ENCODE results near the gene ERC2. TPM values are rescaled to one million over a fixed set of nuclear protein-coding genes. Genes with fewer than 3 reads are reported as not detected.

The ERC2 gene
- total RNA-seq, 1 donor from 2014 or later = 1.1 TPM

DNA sequence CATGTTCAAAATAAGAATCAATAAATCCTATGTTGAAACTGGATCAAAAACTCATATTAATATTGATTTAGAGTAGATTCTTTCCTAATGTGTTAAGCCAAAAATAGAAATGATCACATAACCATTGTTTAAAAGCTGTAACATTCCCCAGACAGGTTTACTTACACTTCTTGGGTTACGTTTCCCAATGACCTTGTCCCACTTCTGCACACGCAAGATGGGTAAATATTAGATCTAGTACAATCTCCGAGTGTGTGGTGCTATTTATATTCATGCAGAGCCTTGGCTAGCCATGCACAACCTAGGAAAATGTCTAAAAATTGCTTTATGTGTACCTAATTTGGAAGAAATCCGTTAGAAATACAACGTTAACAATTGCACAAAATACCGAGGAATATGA, 39.6 kb downstream of the ERC2 start:
- no peak for DNase-seq (ENCODE audit: low spot score)

DNA sequence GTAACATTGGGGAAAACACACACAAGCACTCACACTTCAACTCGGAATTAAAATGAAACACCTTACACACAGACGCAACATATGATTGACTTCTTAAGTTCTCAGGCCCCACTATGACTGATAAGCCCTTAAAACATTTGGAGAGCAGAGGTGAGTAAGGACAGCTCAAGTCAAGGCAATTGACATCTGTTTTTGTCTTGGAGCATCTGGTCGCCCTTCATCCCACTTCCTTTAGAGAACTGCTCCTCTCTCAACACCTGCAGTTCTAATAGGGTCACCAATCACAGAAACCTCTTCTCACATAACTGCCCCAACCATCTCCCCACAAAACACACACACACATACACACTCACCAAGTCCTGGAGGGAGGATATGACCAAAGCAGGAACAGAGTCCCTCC, 43.4 kb downstream of the ERC2 start:
- no peak for DNase-seq (ENCODE audit: low spot score)

DNA sequence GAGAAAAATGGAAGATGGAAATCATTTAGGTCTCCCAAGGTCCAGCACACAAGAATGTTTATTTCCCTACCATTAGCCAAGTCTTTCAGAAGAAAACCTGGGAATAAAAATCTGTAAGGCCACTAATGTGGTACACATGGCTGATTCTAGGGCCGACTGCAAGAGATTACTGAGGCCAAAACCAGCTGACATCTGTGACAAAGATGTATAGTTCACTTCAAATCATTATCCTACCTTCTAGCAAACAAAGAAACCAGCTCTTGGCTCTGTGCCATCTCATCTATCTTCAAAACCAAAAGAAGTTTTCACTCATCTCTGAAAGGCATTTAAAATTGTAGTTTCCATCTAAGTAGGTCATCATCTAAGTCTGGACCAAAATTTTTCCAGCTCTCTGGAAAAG, 43.9 kb downstream of the ERC2 start:
- no peak for DNase-seq (ENCODE audit: low spot score)

DNA sequence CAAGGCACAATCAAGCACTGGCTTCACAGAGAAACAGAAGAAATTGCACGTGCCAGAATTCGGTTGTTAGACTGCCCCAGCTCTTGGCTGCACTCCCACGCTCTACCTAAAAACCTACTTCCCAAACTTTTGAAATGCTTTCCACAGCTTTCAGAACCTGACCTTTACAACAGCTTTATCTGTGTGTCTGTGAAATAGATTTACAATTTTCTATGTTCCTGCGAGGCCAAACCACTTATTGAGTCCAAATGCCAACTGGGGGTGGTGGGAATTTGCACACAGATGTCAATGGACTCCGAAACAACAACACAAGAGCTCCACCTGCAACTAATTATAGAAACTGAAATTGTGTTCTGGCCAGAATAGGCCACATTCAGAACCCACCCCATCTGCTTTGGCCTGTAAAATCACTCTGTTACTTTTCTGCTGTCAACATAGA, 44.6 kb downstream of the ERC2 start:
- DNase-seq (ENCODE audit: low spot score) = no peak

DNA sequence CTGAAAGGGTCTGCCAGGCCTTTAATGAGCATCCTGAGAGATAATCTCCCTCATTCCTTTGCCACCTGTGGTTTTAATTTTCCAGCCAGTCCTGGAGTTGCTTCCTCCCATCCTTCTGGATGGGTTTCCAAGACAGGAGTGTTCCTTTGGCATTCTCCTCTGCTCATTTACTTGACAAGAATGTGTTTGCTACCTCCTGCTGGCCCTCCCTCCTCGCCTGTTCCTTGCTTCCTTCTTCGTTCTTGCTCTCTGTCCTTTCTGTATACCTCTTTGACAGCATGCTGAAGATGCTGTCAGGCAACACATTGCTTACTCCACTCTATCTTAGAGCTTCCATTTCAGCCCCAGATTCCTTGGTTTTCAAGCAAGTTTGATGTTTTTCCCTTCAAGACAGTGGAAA, 46.0 kb downstream of the ERC2 start:
- no peak for DNase-seq (ENCODE audit: low spot score)

DNA sequence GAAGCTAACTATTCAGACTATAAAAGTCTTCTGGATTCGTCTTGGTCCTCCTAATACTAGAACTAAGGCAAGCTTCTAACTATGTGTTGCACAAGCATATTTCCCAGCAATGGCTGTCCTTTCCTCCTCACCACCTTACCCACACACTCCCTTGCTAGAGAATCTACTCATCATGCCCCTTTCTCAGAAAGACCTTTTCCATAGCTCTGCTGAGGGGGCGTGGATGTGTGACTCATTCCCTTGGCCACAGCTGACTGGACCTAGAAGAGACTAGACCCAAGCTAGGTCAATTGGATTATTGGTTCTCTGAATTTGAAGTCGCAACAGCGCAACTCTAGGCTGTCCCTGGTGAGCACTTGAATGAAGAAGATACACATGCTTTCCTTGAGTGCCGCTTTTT, 47.1 kb downstream of the ERC2 start:
- no peak for DNase-seq (ENCODE audit: low spot score)

DNA sequence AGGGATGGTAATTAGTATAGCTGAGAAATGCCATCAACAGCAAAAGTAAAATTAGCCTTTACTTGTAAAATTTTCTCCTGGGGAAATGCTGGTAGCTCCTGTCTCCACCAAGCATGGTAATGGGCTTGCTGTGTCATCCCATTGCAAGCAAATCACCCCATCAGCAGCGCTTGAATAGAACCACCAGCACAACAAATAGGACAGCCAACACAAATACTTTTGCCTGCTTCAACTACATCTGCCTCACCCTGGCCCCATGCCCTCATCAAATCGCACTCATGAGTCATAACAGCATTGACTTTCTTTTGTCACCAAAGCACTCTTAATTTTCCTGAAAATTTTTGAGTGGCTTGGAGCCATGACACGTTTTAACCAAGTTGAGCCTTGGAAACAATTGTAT, 52.6 kb downstream of the ERC2 start:
- DNase-seq (ENCODE audit: low spot score) = no peak

DNA sequence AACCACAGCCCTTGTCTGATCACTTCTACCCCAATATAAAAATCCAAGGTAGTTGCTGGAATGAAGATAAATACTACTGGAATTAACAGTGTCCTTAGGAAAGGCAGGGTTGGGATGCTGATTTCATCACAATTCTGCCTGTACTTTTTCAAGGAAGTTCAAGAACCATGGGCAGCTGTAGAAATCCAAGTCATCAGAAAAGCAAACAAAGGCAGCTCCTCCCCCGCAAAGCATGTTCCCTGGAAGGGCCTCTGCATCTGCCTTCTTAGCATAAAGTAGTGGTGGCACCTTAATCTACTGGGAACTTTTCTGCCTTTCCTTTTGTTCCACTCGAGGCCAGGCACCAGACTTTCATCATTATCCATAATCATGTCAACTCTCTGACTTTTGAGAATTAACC, 54.4 kb downstream of the ERC2 start:
- no peak for DNase-seq (ENCODE audit: low spot score)

DNA sequence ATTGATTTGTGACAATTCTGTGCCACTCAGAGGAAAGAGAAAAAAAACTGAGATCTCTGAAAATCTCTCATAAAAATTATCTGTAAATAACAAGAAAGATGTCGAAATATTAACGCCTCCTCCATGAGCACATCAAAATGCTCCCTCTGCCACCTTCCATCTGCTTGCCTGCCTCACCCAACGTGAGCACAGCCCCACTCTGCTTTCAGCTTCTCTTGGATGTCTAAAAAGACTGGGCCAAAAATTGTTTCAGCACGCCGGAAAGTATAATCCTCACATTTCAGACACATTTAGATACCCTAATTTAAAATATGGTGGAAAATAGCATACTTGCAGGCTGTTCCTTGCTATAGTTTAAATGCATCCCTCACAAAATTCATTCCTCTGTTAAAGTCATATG, 57.1 kb downstream of the ERC2 start:
- no peak for DNase-seq (ENCODE audit: low spot score)

DNA sequence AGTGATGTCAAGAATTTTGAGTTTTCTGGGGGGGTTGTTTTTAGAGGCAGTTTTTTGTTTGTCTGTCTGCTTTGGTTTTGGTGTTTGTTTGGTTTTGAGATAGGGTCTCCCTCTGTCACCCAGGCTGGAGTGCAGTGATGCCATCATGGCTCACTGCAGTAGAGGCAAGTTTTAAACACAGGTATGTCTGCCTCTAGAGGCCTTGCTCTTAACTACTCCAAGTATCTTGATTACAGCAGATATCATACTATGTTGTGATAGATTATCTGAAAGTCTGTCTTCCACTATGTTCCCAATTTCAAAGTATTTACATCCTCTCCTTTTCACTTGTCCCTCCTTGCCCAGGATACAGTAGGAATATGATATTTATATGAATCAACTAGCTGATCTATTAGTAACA, 57.7 kb downstream of the ERC2 start:
- no peak for DNase-seq (ENCODE audit: low spot score)

DNA sequence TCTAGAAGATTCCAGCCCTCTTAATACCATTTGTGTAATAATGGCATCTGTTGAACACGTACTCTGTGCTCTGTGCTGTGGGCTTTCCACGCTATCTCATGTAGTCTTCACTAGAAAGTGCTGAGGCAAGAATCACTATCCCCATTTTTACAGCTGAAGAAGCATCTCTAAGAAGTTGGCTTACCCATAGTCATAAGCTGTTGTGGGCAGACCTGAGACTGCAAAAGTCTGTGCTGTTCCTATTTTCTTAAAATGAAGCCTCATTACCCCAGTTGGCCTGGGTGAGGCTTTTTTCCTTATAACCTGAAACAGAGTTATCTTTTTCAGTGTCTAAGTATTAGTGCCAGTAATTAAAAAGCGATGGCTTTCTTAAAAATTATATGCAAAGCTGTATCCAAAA, 58.5 kb downstream of the ERC2 start:
- no peak for DNase-seq (ENCODE audit: low spot score)

DNA sequence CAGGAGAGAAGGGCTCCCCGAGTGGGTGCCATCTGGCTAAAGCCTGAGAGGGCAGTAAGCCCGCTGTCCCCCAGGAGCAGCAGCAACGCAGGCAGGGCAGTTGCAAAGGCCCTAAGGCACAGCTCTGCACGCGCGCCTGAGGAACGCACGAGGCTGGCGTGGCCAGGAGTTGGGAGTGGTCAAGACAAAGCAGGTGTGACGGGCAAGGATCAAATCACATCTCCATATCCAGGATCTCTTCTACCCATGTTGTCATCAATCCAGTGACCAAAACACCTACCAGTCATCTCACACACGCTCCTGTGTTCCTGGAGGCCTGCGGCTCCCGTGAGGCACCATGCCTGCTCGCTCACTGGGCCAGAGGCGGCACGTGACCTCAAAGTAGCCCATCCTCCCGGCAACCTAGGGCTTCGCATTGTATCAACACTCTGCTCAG, 59.5 kb downstream of the ERC2 start:
- no peak for DNase-seq (ENCODE audit: low spot score)

DNA sequence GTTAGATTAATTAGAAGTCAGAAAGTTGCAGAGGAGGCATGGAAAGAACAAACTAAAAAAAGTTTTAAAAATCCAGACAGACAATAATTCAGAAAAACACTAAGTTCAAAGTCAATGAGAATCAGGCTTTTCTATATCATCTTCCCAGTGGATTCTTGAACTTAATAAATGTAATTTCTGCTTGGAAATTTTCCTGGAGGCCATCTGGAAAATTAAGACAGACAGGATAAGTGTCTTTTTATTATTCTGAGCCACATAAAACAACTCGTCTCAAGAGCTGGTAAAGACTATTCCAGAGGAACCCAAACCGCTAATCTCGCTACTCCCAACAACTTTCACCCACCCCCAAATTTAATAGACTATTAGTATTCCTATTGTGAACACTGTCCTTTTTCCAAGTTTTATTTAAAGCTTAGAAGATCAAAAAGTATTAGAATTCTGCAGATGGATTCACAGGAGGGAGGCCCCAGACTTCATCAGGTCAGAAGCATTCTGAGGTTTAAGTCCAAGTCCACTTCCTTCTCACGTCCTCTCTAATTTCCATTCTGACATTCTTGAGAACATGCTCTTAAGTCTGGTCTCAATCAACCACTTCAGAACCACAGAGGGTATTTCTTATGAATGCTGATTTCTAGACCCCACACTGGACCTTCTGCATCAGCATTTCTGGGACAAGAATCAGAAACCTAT, 61.3 kb downstream of the ERC2 start:
- no peak for DNase-seq (ENCODE audit: low spot score)

DNA sequence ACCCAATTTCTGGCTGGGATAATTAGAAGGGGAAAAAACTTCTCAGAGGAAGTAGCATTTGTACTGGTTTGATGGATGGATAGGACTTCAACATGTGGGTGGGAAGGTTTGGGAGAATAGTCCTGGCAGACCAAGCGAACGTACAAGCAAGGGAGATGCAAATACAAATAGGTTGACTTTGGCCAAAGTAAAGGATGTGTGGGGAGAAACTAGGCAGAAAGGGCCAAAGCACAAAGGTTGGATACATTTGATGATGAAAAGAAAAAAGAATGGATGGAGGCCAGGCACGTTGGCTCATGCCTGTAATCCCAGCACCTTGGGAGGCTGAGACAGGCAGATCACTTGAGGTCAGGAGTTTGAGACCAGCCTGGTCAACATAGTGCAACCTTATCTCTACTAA, 63.4 kb downstream of the ERC2 start:
- DNase-seq (ENCODE audit: low spot score) = no peak

DNA sequence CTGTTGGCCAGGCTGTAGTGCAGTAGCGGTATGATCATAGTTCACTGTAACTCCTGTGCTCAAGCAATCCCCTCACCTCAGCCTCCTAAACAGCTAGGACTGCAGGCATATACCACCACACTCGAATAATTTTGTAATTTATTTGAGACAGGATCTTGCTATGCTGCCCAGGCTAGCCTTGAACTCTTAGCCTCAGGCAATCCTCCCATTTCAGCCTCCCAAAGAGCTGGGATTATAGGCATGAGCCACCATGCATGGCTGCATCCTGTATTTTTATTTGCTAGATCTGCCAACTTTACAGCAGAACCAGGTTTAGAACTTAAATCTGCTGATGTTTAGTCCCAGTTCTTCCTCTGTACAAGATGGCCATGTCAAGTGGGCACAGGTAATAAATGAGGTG, 69.6 kb downstream of the ERC2 start:
- no peak for DNase-seq (ENCODE audit: low spot score)

DNA sequence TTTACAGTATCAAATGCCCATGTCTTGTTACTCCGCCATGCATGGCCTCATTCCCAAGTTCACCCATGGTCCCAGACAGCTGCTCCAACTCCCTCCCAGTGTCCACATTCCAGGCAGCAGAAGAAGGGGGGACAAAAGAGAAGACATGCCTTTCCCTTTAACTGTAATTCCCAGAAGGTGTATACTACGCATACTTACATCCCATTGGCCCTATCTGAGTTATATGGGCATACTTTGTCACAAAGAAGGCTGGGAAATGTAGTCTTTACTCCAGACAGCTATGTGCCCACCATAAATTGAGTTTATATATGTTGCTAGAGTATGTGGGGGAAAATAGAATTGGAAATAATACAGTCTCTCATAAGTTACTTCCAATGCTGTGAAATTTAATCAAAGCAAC, 70.5 kb downstream of the ERC2 start:
- no peak for DNase-seq (ENCODE audit: low spot score)

DNA sequence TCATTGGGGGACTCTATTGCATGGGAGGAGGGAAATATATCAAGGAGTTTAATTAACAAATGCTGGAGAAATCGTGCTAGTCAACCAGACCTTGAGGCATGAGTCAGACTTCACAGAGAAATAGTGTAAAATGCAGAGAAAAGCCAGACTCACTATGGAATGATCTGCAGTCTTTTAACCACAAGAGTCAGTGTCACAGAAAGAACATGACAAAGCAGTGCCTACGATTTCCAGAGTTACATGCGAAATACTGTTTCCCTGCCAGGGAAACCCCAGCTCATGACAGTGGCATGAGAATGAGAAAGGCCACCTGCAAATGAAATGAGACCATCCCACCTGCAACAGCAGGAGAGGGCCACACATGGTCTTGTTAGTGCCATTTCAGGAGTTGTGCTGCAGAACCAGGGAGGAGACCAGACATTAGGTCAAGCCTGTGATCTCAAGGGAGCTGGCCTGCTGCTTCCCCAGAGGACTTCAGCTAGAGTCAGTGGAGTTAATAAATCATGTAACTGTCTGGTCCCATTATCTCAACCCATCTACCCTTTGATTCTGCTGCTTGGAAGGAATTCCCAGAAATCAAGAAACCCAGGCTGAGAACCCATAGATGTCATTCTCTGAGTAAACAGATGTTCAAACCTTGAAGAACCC, 79.0 kb downstream of the ERC2 start:
- no peak for DNase-seq (ENCODE audit: low spot score)

DNA sequence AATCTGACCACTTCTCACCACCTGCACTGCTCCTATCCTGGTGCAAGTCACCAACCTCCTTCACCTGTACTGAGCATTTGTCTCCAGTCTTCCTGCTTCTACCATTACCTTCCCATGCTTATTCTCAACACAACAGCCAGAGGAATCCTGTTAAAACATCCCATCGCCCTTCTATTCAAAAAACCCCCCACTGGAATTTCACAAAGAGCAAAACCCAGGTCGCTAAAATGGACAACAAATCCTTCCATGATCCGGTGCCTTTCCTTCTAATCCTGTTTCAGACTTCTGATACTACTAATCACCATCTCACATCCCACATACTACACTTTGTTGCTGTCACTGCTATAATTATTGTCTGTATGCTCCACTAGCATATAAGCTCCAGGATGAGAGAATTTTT, 85.2 kb downstream of the ERC2 start:
- DNase-seq (ENCODE audit: low spot score) = no peak

DNA sequence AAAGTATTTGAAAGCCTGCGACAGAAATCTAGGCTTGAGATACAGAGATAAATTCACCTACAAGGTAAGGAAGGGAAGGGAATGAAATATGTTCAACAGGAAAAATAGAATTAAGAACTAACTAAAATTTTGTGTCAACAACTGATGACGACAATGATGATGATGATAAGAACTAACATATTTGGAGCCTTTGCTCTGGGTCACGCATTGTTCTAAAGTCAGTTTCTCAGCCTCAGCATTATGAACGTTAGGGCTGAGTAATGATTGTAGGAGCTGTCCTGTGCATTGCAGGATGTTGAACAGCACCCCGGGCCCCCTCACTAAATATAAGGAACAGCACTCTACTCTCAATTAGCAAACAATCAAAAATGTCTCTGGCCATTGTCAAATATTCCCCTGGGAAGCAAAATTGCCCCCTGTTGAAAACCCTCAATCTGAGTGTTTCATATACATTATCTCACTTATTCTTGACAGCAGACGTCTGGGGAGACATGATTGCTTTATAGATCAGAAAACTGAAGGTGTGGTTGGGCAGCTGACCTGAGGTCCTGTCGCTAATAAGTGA, 88.5 kb downstream of the ERC2 start:
- no peak for DNase-seq (ENCODE audit: low spot score)

DNA sequence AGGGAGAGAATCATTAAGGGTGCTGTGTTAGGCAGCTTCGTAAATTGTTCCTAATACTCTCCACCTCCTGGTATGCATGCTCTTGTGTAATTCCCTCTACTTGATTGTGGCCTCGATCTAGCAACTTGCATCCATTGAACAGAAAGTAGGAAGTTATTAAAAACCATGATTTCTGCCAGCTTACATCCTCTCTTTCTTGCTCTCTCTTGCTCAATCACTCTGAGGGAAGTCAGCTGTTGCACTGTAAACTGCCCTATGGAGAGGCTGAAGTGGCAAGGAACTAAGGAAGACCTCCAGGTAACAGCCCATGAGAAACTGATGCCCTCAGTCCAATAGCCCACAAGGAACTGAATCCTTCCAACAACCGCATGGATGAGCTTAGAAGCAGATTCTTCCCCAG, 92.6 kb downstream of the ERC2 start:
- no peak for DNase-seq (ENCODE audit: low spot score)

DNA sequence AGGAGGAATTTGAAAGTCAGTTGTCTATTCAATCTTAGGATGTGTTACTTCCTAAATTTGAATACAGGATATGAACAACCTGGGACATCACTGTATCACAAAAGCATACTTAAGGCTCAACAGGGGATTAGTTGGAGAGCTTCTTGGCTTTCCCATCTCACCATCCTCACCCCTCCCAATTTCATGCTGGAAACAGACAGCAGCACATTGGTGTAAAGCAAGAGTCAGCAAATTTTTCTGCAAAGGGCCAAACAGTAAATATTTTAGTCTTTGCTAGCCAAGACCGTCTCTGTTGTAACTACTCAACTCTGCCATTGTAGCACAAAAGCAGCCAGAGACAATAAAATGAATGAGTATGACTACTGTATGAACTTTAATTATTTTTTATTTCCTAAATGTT, 94.9 kb downstream of the ERC2 start:
- DNase-seq (ENCODE audit: low spot score) = no peak

DNA sequence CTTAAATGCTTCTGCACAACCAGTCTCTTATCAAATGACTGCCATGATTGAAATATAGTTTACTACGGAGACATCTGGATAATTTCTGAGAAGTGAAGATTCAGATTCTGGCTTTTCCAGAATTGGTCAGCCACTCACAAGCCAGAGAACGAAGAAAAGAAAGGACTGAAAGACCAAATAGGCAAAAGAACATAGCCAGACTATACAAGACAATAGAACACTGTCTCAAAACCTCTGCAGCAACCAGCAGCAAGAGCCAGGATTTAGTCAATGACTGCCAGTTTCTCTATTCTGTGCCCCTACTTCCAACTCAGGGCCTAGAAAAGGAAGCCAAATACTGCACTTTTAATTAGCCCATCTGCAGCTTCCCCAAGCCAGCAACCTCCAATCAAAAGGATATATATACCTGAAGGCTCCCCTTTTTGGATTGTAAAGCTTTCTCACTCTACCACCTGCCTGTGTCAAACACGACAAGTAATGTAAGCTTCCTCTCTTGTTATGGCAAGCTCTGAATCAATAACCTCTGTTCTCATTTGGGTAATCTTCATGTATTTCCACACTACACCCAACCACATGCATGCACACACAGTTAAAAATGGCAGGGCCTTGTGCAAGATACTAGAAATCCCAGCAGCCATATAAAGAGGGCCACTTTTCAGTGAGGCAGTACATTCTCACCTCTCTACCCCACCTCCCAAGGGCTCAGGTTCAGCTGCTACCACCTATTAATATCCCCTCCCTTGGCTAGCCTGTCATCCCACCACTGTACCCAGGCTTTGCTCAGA, 97.1 kb downstream of the ERC2 start:
- DNase-seq (ENCODE audit: low spot score) = no peak
